A549 (cell line): ENCODE data around the gene NKG7. TPM values are rescaled to one million over a fixed set of nuclear protein-coding genes. Genes with fewer than 3 reads are reported as not detected.
"Not testable (repeated sequence)": the region's sequence is repeated elsewhere in the genome, so short reads cannot be mapped to it uniquely, and the experiment has no call there.

ENCODE experiments used
- ATAC-seq, 2 experiments: fragments of 200-7000 bp in 1 of 2; fragments of >200 bp in 1 of 2; cut with Nextera tagmentation in 1 of 2; cut with Tn5 transposase in 1 of 2; 3 replicates each; pipeline versions ENCODE4 v1.8.0 to v1.9.1; 2018 to 2020; ENCODE audit warnings: mild to moderate bottlenecking in 1 of 2, moderate library complexity in 1 of 2
- CTCF ChIA-PET: fragments of 300-600 bp; sonication (Branson Sonifier 250); formaldehyde crosslinking; extraction: SDS; loops from one replicate; lab custom pipeline; 2021; ENCODE audit warnings: antibody characterized with exemption, inconsistent platforms; lab: Yijun Ruan, JAX
- POLR2A ChIA-PET: fragments of 350-600 bp; formaldehyde crosslinking; extraction: SDS; loops from one replicate; lab custom pipeline; 2021; ENCODE audit warnings: antibody characterized with exemption, inconsistent platforms; lab: Yijun Ruan, JAX
- DNase-seq, 2 experiments: peaks; one replicate each; pipeline versions ENCODE4 v3.0.0 to v3.0.0-alpha.2; 2011 to 2016; ENCODE audit warnings: low read depth in 1 of 2, low spot score in 1 of 2
- FAIRE-seq: peaks from 2 replicates; lab custom pipeline; 2011; peaks lifted over from hg19 to GRCh38; lab: Jason Lieb, UNC
- H3K27ac ChIP-seq, 2 experiments: fragments of >200 bp; sonication (Bioruptor Twin); formaldehyde crosslinking; 3 replicates each; pipeline ENCODE4 v1.5.1; 2016 to 2017
- H3K4me1 ChIP-seq: fragments of >200 bp; sonication (Bioruptor Twin); formaldehyde crosslinking; 3 replicates; pipeline ENCODE4 v1.6.1; 2016
- H3K4me2 ChIP-seq: fragments of >200 bp; sonication (Bioruptor Twin); formaldehyde crosslinking; 3 replicates; pipeline ENCODE4 v1.6.1; 2016
- H3K4me3 ChIP-seq: fragments of >200 bp; sonication (Bioruptor Twin); formaldehyde crosslinking; 3 replicates; pipeline ENCODE4 v1.5.1; 2016
- H3K9me3 ChIP-seq: fragments of >200 bp; sonication (Bioruptor Twin); formaldehyde crosslinking; 3 replicates; pipeline ENCODE4 v1.6.1; 2016
- CTCF ChIP-seq: fragments of >200 bp; sonication (Bioruptor Twin); formaldehyde crosslinking; IDR thresholded peaks from 3 replicates; pipeline ENCODE4 v1.5.1; 2016
- EP300 ChIP-seq, 2 experiments: fragments of >200 bp; sonication (Bioruptor Twin); formaldehyde crosslinking; IDR thresholded peaks; 2 replicates in 1 of 2; 3 replicates in 1 of 2; pipeline ENCODE4 v1.6.1; 2016 to 2017
- HDAC2 ChIP-seq: fragments of 200-600 bp; sonication (generic); IDR thresholded peaks from 2 replicates; pipeline ENCODE4 v1.6.1; 2016
- HOXB13 ChIP-seq: fragments of 250-450 bp; sonication (Bioruptor Pico); IDR thresholded peaks from 2 replicates; pipeline ENCODE4 v1.5.0; 2020; ENCODE audit warnings: low read depth, mild to moderate bottlenecking, moderate library complexity
- JUNB ChIP-seq: fragments of >200 bp; sonication (Bioruptor Twin); formaldehyde crosslinking; IDR thresholded peaks from 2 replicates; pipeline ENCODE4 v1.6.1; 2016
- KDM5A ChIP-seq: fragments of 200-600 bp; sonication (generic); IDR thresholded peaks from 2 replicates; pipeline ENCODE4 v1.6.1; 2016; ENCODE audit warnings: antibody characterized with exemption, mild to moderate bottlenecking
- MAFK ChIP-seq: fragments of 450-650 bp; IDR thresholded peaks from 2 replicates; pipeline ENCODE4 v1.6.1; 2014; ENCODE audit not compliant: partially characterized antibody
- MAX ChIP-seq: IDR thresholded peaks from 2 replicates; pipeline ENCODE4 v1.6.1; 2012
- MYC ChIP-seq: IDR thresholded peaks from 2 replicates; pipeline ENCODE4 v1.6.1; 2012; ENCODE audit warnings: mild to moderate bottlenecking, inconsistent platforms, low read length, improper control_type of control experiment, borderline replicate concordance
- NR3C1 ChIP-seq: fragments of >200 bp; sonication (Bioruptor Twin); formaldehyde crosslinking; IDR thresholded peaks from 3 replicates; pipeline ENCODE4 v1.6.1; 2017
- PBX3 ChIP-seq: IDR thresholded peaks from 2 replicates; pipeline ENCODE4 v1.6.1; 2012
- PHF8 ChIP-seq: fragments of 200-600 bp; sonication (generic); IDR thresholded peaks from 2 replicates; pipeline ENCODE4 v1.6.1; 2016; ENCODE audit warnings: low read depth, mild to moderate bottlenecking, antibody characterized with exemption, moderate library complexity, borderline replicate concordance
- POLR2AphosphoS2 ChIP-seq: conservative IDR thresholded peaks from 2 replicates; pipeline ENCODE4 v1.6.1; 2012; ENCODE audit warnings: low read length, improper control_type of control experiment, inconsistent platforms
- RAD21 ChIP-seq, 2 experiments: fragments of >200 bp in 1 of 2; sonication (Bioruptor Twin) in 1 of 2; formaldehyde crosslinking in 1 of 2; IDR thresholded peaks in 1 of 2; conservative IDR thresholded peaks in 1 of 2; 2 replicates in 1 of 2; 3 replicates in 1 of 2; pipeline ENCODE4 v1.6.1; 2012 to 2018; ENCODE audit warnings: inconsistent platforms in 1 of 2
- RARB ChIP-seq: fragments of 250-450 bp; sonication (Bioruptor Pico); IDR thresholded peaks from 2 replicates; pipeline ENCODE4 v1.8.0; 2021; ENCODE audit warnings: mild to moderate bottlenecking, moderate library complexity
- SMC3 ChIP-seq: fragments of >200 bp; sonication (Bioruptor Twin); formaldehyde crosslinking; IDR thresholded peaks from 3 replicates; pipeline ENCODE4 v1.6.1; 2018; ENCODE audit warnings: inconsistent platforms
- ZSCAN20 ChIP-seq: fragments of 250-450 bp; sonication (Bioruptor Pico); IDR thresholded peaks from 2 replicates; pipeline ENCODE4 v1.8.0; 2022; ENCODE audit warnings: mild to moderate bottlenecking, moderate library complexity
- WGBS: methylation state at CpG from one replicate; pipeline ENCODE4 v1.1.6; 2017; ENCODE audit errors: missing lambda C conversion rate; 5-methylcytosine and 5-hydroxymethylcytosine counted together
- polyA plus RNA-seq, 4 experiments: library from polyadenylated mRNA; depleted of rRNA in 3 of 4; stranded (reverse); fragments of >200 nt; fragmentation: RNase III in 1 of 4; extraction: RNeasy Plus Mini Kit Qiagen cat#74134 plus additional on column Dnase treatment in 1 of 4; gene quantifications; 2 replicates in 3 of 4; 3 replicates in 1 of 4; pipeline ENCODE4 v1.2.3, GENCODE V29; 2011 to 2017
- TF ChIP-seq, protein P1 (sequence below): fragments of 150-350 bp; IDR thresholded peaks from 2 replicates; pipeline ENCODE4 v1.6.1; 2014; ENCODE audit warnings: low read depth, mild to moderate bottlenecking, low read length

Gene NKG7
- polyA plus RNA-seq, 2 of the 4 experiments (the other 2 are of a cell fraction), result not detected

DNA sequence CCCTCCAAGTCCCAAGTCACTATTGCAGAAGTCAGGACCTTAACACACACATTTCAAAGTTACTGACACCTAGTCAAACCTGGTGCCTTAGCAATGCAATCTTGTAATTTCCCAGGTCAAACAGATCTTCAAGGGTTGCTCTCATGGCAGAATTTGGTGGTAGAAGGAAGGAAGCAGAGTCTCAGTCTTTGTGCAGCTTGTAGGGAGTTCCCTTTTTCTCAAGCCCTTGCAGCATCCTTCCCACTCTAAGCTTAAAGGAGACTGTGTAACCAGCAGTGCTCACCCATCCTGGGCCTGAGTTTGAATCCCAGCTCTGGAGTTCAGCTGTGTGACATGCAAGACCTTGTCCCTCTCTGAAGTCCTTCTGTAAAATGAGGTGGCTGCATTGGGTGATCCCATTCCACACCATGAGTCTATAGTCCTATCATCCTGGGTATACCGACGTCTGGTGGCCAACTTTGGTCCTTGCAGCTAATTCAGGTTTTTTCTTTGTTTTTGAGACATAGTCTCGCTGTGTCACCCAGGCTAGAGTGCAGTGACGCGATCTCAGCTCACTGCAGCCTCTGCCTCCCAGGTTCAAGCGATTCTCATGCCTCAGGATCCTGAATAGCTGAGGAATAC is 35.2 kb upstream of the NKG7 start:
- TF ChIP-seq SMC3 (peak; percentile 54), HDAC2 (no peak), CTCF (peak; percentile 48; the same call in 2 of the 3 replicates), RAD21 (conservative IDR thresholded peaks at IDR 0.05 in 1 of 2, IDR thresholded peaks at IDR 0.05 in 1 of 2) (peak; percentile 47 to 66; a peak in 4 of 5 replicates), RARB (CRISPR knock-in tag) (no peak)
- peak; percentile 82 to 94; a peak in 5 of 6 replicates for ATAC-seq
- CTCF ChIA-PET, result interaction anchor here (0.6 to 2.6 kb wide), 15 partner anchors 8 to 1622 kb away, joined by 3 to 11 read pairs (median 4); partner anchors contain the start of gene SIGLEC10
- DNase-seq, result peak; percentile 56 to 72
- 13% methylated on average over 6 of the region's 6 CpGs for WGBS
- Histone ChIP-seq H3K4me1 (no peaks in the 10 kb centered on the region), H3K27ac (no peak overlapping the region), H3K4me2 (no peak overlapping the region), H3K4me3 (no peak overlapping the region), H3K9me3 (peaks cover 27% of the 10 kb centered on the region)
- POLR2A ChIA-PET, result interaction anchor here (0.9 kb wide), 1 partner anchor 68 kb away, joined by 5 read pairs; no protein-coding TSS in a partner anchor
- peak; percentile 68 for FAIRE-seq

DNA sequence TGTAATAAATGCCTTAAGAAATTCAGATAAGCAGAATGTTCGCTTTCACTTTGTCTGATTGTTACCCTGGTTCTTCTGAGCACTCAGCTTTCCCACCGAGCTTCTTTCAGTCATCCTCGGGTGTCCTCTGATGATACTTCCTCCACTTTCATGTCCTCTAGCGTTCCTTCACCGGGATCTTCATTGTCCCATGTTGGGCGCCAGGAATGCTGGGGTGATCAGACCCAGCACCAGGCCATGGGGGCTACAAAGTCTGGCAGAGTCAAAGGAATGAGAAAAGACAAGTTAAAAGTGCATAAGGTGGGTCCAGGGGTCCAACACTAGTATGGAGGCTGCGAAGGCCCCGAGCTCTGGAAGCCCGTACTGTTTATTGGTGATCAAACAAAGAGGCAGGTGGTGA is 29.7 kb upstream of the NKG7 start:
- ChIA-PET POLR2A (interaction anchor here (1.8 kb wide), 1 partner anchor 63 kb away, joined by 4 read pairs; no protein-coding TSS in a partner anchor), CTCF (interaction anchor here (0.6 to 1.3 kb wide), 4 partner anchors 20 to 282 kb away, joined by 3 to 5 read pairs (median 3); partner anchors contain the start of gene CLDND2)
- ATAC-seq (no peak), DNase-seq (no peak), FAIRE-seq (no peak)
- Histone ChIP-seq H3K9me3 (peaks cover 48% of the 10 kb centered on the region), H3K4me3 (no peak overlapping the region), H3K4me2 (no peak overlapping the region), H3K4me1 (no peaks in the 10 kb centered on the region), H3K27ac (no peak overlapping the region)
- 61% methylated on average over 9 of the region's 9 CpGs for WGBS
- no peak for TF ChIP-seq PHF8
- TF ChIP-seq MAFK, result no peak
- TF ChIP-seq HDAC2, result no peak
- no peak for TF ChIP-seq JUNB

- 55% methylated on average over 7 of the region's 7 CpGs for whole genome bisulfite sequencing
- peaks cover 40% of the 10 kb centered on the region for H3K9me3 ChIP-seq
- H3K27ac ChIP-seq, ATAC-seq, FAIRE-seq, H3K4me3 ChIP-seq, H3K4me2 ChIP-seq, H3K4me1 ChIP-seq, POLR2A ChIA-PET, DNase-seq: not testable (repeated sequence)
- CTCF ChIA-PET, result interaction anchor here (0.6 to 3.2 kb wide), 9 partner anchors 11 to 378 kb away, joined by 3 to 14 read pairs (median 4); partner anchors contain the start of genes LIM2 and VSIG10L
Observed at GRCh38 chr19:51399936-51400335, 27.5 kb upstream of the NKG7 start.

GRCh38 chr19:51399231-51399630 is 26.8 kb upstream of the NKG7 start:
- Histone ChIP-seq H3K4me1 (peaks cover 7% of the 10 kb centered on the region; the same call in 2 of the 3 replicates), H3K4me3 (no peak overlapping the region), H3K9me3 (peaks cover 35% of the 10 kb centered on the region), H3K27ac (no peak overlapping the region), H3K4me2 (no peak overlapping the region)
- WGBS, result 72% methylated on average over 5 of the region's 5 CpGs
- FAIRE-seq (no peak), DNase-seq (no peak), ATAC-seq (no peak)
- ChIA-PET POLR2A (no interaction called here), CTCF (interaction anchor here (0.6 to 3.2 kb wide), 14 partner anchors 8 to 292 kb away, joined by 3 to 14 read pairs (median 4); partner anchors contain the start of genes LIM2 and VSIG10L)
- TF ChIP-seq, protein P1, sequence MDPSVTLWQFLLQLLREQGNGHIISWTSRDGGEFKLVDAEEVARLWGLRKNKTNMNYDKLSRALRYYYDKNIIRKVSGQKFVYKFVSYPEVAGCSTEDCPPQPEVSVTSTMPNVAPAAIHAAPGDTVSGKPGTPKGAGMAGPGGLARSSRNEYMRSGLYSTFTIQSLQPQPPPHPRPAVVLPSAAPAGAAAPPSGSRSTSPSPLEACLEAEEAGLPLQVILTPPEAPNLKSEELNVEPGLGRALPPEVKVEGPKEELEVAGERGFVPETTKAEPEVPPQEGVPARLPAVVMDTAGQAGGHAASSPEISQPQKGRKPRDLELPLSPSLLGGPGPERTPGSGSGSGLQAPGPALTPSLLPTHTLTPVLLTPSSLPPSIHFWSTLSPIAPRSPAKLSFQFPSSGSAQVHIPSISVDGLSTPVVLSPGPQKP, result no peak
- no peak for TF ChIP-seq MAFK
- TF ChIP-seq KDM5A, result no peak
- no peak for TF ChIP-seq MAX
- no peak for TF ChIP-seq ZSCAN20 (CRISPR knock-in tag)
- no peak for TF ChIP-seq POLR2AphosphoS2
- TF ChIP-seq NR3C1, result no peak
- no peak for TF ChIP-seq EP300 (IDR thresholded peaks at IDR 0.05)
- TF ChIP-seq MYC, result no peak
- no peak for TF ChIP-seq PBX3
- TF ChIP-seq HOXB13 (CRISPR knock-in tag), result no peak
